IMR-90 (cell line): ENCODE measurements around the gene FRMD5. TPM values are rescaled to one million over a fixed set of nuclear protein-coding genes. Genes with fewer than 3 reads are reported as not detected.

ENCODE experiments used
- ATAC-seq: fragments of 200-7000 bp; cut with Tn5 transposase; 2 replicates; pipeline ENCODE4 v1.9.1; 2020; ENCODE audit warnings: low read depth, mild to moderate bottlenecking, moderate library complexity
- BruUV-seq: library from RNA; stranded (reverse); fragments of 400-500 nt; replicated peaks from 2 replicates; lab custom pipeline; 2021; lab: Mats Ljungman, UMichigan
- CTCF ChIA-PET: fragments of 300-600 bp; formaldehyde crosslinking; extraction: SDS; loops from one replicate; lab custom pipeline; 2021; ENCODE audit warnings: antibody characterized with exemption; lab: Yijun Ruan, JAX
- POLR2A ChIA-PET: fragments of 300-600 bp; sonication (Branson Sonifier 250); formaldehyde crosslinking; loops from one replicate; lab custom pipeline; 2022; ENCODE audit warnings: antibody characterized with exemption; ENCODE audit not compliant: unreplicated experiment; lab: Charles Lee
- DNase-seq: peaks from one replicate; pipeline ENCODE4 v3.0.0; 2013
- H2AFZ ChIP-seq: replicated peaks from 2 replicates; pipeline ENCODE3; 2013; ENCODE audit warnings: low read length, mild to moderate bottlenecking; ENCODE audit not compliant: poor library complexity
- H2AK5ac ChIP-seq: 2 replicates; pipeline ENCODE4 v1.6.1; 2013; ENCODE audit warnings: low read depth, low read length, inconsistent platforms
- H2AK9ac ChIP-seq: replicated peaks from 2 replicates; pipeline ENCODE3; 2013; ENCODE audit warnings: mild to moderate bottlenecking, low read depth, low read length, moderate library complexity; ENCODE audit not compliant: poor library complexity
- H2BK120ac ChIP-seq: 2 replicates; pipeline ENCODE4 v1.6.1; 2013; ENCODE audit warnings: low read depth, low read length, inconsistent platforms
- H2BK15ac ChIP-seq: 3 replicates; pipeline ENCODE4 v1.6.1; 2013; ENCODE audit warnings: low read depth, low read length, inconsistent platforms
- H2BK20ac ChIP-seq: 2 replicates; pipeline ENCODE4 v1.6.1; 2013; ENCODE audit warnings: low read depth, mild to moderate bottlenecking, inconsistent platforms, low read length, moderate library complexity
- H2BK5ac ChIP-seq: 2 replicates; pipeline ENCODE4 v1.6.1; 2013; ENCODE audit warnings: mild to moderate bottlenecking, low read depth, low read length, inconsistent platforms; ENCODE audit not compliant: poor library complexity, severe bottlenecking
- H3K14ac ChIP-seq: replicated peaks from 2 replicates; pipeline ENCODE4 v1.6.1; 2013; ENCODE audit warnings: low read depth, low read length, inconsistent platforms
- H3K18ac ChIP-seq: 2 replicates; pipeline ENCODE4 v1.6.1; 2013; ENCODE audit warnings: low read depth, low read length, control low read depth
- H3K23ac ChIP-seq: 2 replicates; pipeline ENCODE4 v1.6.1; 2013; ENCODE audit warnings: low read depth, low read length, inconsistent platforms
- H3K27ac ChIP-seq: 2 replicates; pipeline ENCODE4 v1.5.1; 2013; ENCODE audit warnings: mild to moderate bottlenecking, control low read depth, low read length; ENCODE audit not compliant: insufficient read depth
- H3K27me3 ChIP-seq: 2 replicates; pipeline ENCODE4 v1.6.1; 2013; ENCODE audit warnings: low read length; ENCODE audit not compliant: control insufficient read depth, insufficient read depth
- H3K36me3 ChIP-seq: 2 replicates; pipeline ENCODE4 v1.6.1; 2013; ENCODE audit warnings: low read length, mixed read lengths; ENCODE audit not compliant: control insufficient read depth, insufficient read depth
- H3K4ac ChIP-seq: 2 replicates; pipeline ENCODE4 v1.6.1; 2013; ENCODE audit warnings: low read depth, low read length, inconsistent platforms
- H3K4me1 ChIP-seq: 2 replicates; pipeline ENCODE4 v1.6.1; 2013; ENCODE audit warnings: low read length, mixed read lengths; ENCODE audit not compliant: control insufficient read depth, insufficient read depth
- H3K4me2 ChIP-seq: 2 replicates; pipeline ENCODE4 v1.6.1; 2013; ENCODE audit warnings: low read depth, mild to moderate bottlenecking, control low read depth, low read length, moderate library complexity
- H3K4me3 ChIP-seq: 2 replicates; pipeline ENCODE4 v1.5.1; 2013; ENCODE audit warnings: low read depth, mild to moderate bottlenecking, control low read depth, low read length, moderate library complexity; ENCODE audit not compliant: insufficient read depth
- H3K56ac ChIP-seq: 2 replicates; pipeline ENCODE4 v1.6.1; 2013; ENCODE audit warnings: low read length, inconsistent platforms; ENCODE audit not compliant: insufficient read depth; ENCODE audit errors: extremely low read depth
- H3K79me1 ChIP-seq, 2 experiments: 2 replicates each; pipeline ENCODE4 v1.6.1; 2013; ENCODE audit warnings: low read length in 2 of 2, inconsistent platforms in 1 of 2, low read depth in 1 of 2
- H3K9ac ChIP-seq: 2 replicates; pipeline ENCODE4 v1.6.1; 2013; ENCODE audit warnings: low read depth, low read length, control low read depth
- H3K9me1 ChIP-seq: 2 replicates; pipeline ENCODE4 v1.6.1; 2013; ENCODE audit warnings: low read length, inconsistent platforms; ENCODE audit not compliant: insufficient read depth
- H3K9me3 ChIP-seq: 2 replicates; pipeline ENCODE4 v1.6.1; 2013; ENCODE audit warnings: low read length; ENCODE audit not compliant: control insufficient read depth, insufficient read depth
- H4K20me1 ChIP-seq: 2 replicates; pipeline ENCODE4 v1.6.1; 2013; ENCODE audit warnings: low read length, inconsistent platforms; ENCODE audit not compliant: insufficient read depth
- H4K5ac ChIP-seq: 2 replicates; pipeline ENCODE4 v1.6.1; 2013; ENCODE audit warnings: mild to moderate bottlenecking, low read depth, low read length, control low read depth
- H4K8ac ChIP-seq, 2 experiments: 2 replicates each; pipeline ENCODE4 v1.6.1; 2013; ENCODE audit warnings: low read depth in 2 of 2, low read length in 2 of 2, control low read depth in 1 of 2, inconsistent platforms in 1 of 2
- H4K91ac ChIP-seq: 2 replicates; pipeline ENCODE4 v1.6.1; 2013; ENCODE audit warnings: low read depth, low read length, inconsistent platforms; ENCODE audit not compliant: insufficient read depth
- BHLHE40 ChIP-seq: fragments of 150-350 bp; IDR thresholded peaks from 2 replicates; pipeline ENCODE4 v1.6.1; 2016; ENCODE audit warnings: mild to moderate bottlenecking, low read depth, low read length
- CEBPB ChIP-seq: IDR thresholded peaks from 2 replicates; pipeline ENCODE4 v1.6.1; 2012; ENCODE audit warnings: low read depth, low read length, improper control_type of control experiment
- CHD1 ChIP-seq: IDR thresholded peaks from 2 replicates; pipeline ENCODE4 v1.6.1; 2012; ENCODE audit warnings: low read depth, low read length, improper control_type of control experiment
- CTCF ChIP-seq: conservative IDR thresholded peaks from 2 replicates; pipeline ENCODE4 v1.5.1; 2012; ENCODE audit warnings: mild to moderate bottlenecking, low read depth, low read length, improper control_type of control experiment
- FOS ChIP-seq: fragments of 150-350 bp; IDR thresholded peaks from 2 replicates; pipeline ENCODE4 v1.6.1; 2016; ENCODE audit warnings: low read depth, low read length
- MAFK ChIP-seq: IDR thresholded peaks from 2 replicates; pipeline ENCODE4 v1.6.1; 2012; ENCODE audit warnings: low read depth, low read length, improper control_type of control experiment
- MAZ ChIP-seq: IDR thresholded peaks from 2 replicates; pipeline ENCODE4 v1.6.1; 2012; ENCODE audit warnings: low read depth, mild to moderate bottlenecking, low read length, improper control_type of control experiment, moderate library complexity, borderline replicate concordance
- MXI1 ChIP-seq: IDR thresholded peaks from 2 replicates; pipeline ENCODE4 v1.6.1; 2012; ENCODE audit warnings: low read depth, mild to moderate bottlenecking, low read length, moderate library complexity, borderline replicate concordance
- NFE2L2 ChIP-seq: fragments of 150-350 bp; IDR thresholded peaks from 2 replicates; pipeline ENCODE4 v1.6.1; 2016; ENCODE audit warnings: low read depth, mild to moderate bottlenecking, low read length
- POLR2A ChIP-seq: IDR thresholded peaks from 2 replicates; pipeline ENCODE4 v1.6.1; 2012; ENCODE audit warnings: mild to moderate bottlenecking, low read depth, low read length
- RAD21 ChIP-seq: IDR thresholded peaks from 2 replicates; pipeline ENCODE4 v1.6.1; 2012; ENCODE audit warnings: low read length, improper control_type of control experiment
- RCOR1 ChIP-seq: IDR thresholded peaks from 2 replicates; pipeline ENCODE4 v1.6.1; 2012; ENCODE audit warnings: mild to moderate bottlenecking, low read length, improper control_type of control experiment; ENCODE audit not compliant: insufficient replicate concordance
- SMC3 ChIP-seq: fragments of 150-350 bp; IDR thresholded peaks from 2 replicates; pipeline ENCODE4 v1.6.1; 2016; ENCODE audit warnings: low read depth, mild to moderate bottlenecking, antibody characterized with exemption, low read length, moderate library complexity
- WGBS, 2 experiments: methylation state at CpG; one replicate each; pipeline versions ENCODE4 v1.1.5 to v1.1.7; 2013; ENCODE audit warnings: missing lambda C conversion rate in 2 of 2; ENCODE audit not compliant: insufficient read length in 1 of 2; ENCODE audit errors: extremely low coverage in 2 of 2; 5-methylcytosine and 5-hydroxymethylcytosine counted together
- dilution Hi-C: fragments of 300-500 bp; cut with HindIII; formaldehyde crosslinking; loops from one replicate; pipeline ENCODE4 v1.14.3; 2018; ENCODE audit warnings: low sequenced_read_pairs; ENCODE audit not compliant: unreplicated experiment
- in situ Hi-C: fragments of 300-500 bp; cut with MboI; formaldehyde crosslinking; loops from 3 replicates; pipeline ENCODE4 v1.14.3; 2019; ENCODE audit warnings: low sequenced_read_pairs, inconsistent platforms, mixed read lengths
- intact Hi-C: fragments of 100-400 bp; cut with micrococcal nuclease; formaldehyde crosslinking; loops from 2 replicates; pipeline ENCODE4 v1.10.0; 2022
- polyA plus RNA-seq, 3 experiments: library from polyadenylated mRNA; depleted of rRNA; stranded (reverse); fragments of >200 nt; gene quantifications; 2 replicates each; pipeline ENCODE4 v1.2.3, GENCODE V29; 2012; ENCODE audit warnings: low replicate concordance in 1 of 3
- total RNA-seq: library from RNA; depleted of rRNA; stranded (reverse); fragments of >200 nt; gene quantifications from 2 replicates; pipeline ENCODE4 v1.2.3, GENCODE V29; 2012
- TF ChIP-seq, protein P1 (sequence below): fragments of 150-350 bp; IDR thresholded peaks from 2 replicates; pipeline ENCODE4 v1.6.1; 2017; ENCODE audit warnings: mild to moderate bottlenecking, antibody characterized with exemption, low read length, low read depth
- TF ChIP-seq, protein P2 (sequence below): fragments of 150-350 bp; IDR thresholded peaks from 2 replicates; pipeline ENCODE4 v1.6.1; 2016; ENCODE audit warnings: low read depth, mild to moderate bottlenecking, low read length, moderate library complexity, borderline replicate concordance

FRMD5 gene
- total and polyA plus RNA-seq, 2 of the 4 experiments (the other 2 are of a cell fraction): 4.1 to 5.4 TPM

- Histone ChIP-seq H2AK5ac (no peak overlapping the region), H3K14ac (no peak overlapping the region), H4K5ac (no peak overlapping the region), H2AK9ac (no peak overlapping the region), H3K36me3 (no peaks in the 10 kb centered on the region), H3K4me2 (no peak overlapping the region), H3K27ac (no peak overlapping the region), H4K8ac (no peak overlapping the region), H3K9me1 (no peaks in the 10 kb centered on the region), H2BK120ac (no peak overlapping the region), H3K18ac (no peak overlapping the region), H3K9ac (no peak overlapping the region), H2BK20ac (no peak overlapping the region), H3K79me1 (no peaks in the 10 kb centered on the region), H3K9me3 (no peaks in the 10 kb centered on the region), H3K56ac (no peak overlapping the region), H3K4me3 (no peak overlapping the region), H3K4ac (no peak overlapping the region), H3K27me3 (no peaks in the 10 kb centered on the region), H2BK5ac (no peak overlapping the region), H3K23ac (no peak overlapping the region), H2BK15ac (no peak overlapping the region), H4K91ac (no peak overlapping the region), H4K20me1 (no peaks in the 10 kb centered on the region), H3K4me1 (peaks cover 2% of the 10 kb centered on the region; the same call in 1 of the 2 replicates), H2AFZ (no peak overlapping the region)
- in situ Hi-C loops (no loop called here), dilution Hi-C loops (no loop called here), intact Hi-C loops (no loop called here)
- CTCF ChIA-PET: no interaction called here
- TF ChIP-seq FOS (no peak), RAD21 (no peak), POLR2A (no peak), CHD1 (no peak), RCOR1 (no peak), MXI1 (no peak), CEBPB (no peak), SMC3 (no peak), MAFK (no peak), NFE2L2 (no peak), BHLHE40 (no peak), MAZ (no peak), CTCF (no peak)
- TF ChIP-seq, protein P1, sequence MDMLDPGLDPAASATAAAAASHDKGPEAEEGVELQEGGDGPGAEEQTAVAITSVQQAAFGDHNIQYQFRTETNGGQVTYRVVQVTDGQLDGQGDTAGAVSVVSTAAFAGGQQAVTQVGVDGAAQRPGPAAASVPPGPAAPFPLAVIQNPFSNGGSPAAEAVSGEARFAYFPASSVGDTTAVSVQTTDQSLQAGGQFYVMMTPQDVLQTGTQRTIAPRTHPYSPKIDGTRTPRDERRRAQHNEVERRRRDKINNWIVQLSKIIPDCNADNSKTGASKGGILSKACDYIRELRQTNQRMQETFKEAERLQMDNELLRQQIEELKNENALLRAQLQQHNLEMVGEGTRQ: no peak
- TF ChIP-seq, protein P2, sequence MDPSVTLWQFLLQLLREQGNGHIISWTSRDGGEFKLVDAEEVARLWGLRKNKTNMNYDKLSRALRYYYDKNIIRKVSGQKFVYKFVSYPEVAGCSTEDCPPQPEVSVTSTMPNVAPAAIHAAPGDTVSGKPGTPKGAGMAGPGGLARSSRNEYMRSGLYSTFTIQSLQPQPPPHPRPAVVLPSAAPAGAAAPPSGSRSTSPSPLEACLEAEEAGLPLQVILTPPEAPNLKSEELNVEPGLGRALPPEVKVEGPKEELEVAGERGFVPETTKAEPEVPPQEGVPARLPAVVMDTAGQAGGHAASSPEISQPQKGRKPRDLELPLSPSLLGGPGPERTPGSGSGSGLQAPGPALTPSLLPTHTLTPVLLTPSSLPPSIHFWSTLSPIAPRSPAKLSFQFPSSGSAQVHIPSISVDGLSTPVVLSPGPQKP: no peak
- no CpG with 5 or more reads among the region's 3 CpGs for WGBS, 2 experiments
- POLR2A ChIA-PET: no interaction called here
- DNase-seq: no peak
- no peak for ATAC-seq
- BruUV-seq: no TSS peak
Measured at GRCh38 chr15:43941555-43941954, 253.5 kb downstream of the FRMD5 start.
